Stimulated activated CD4-positive, alpha-beta T cell treated with anti-CD3 and anti-CD28 coated beads, Interleukin-4, amount 100 ng/mL, for 48 hours (primary cell): ENCODE results near the gene DNAAF1.
"Not testable (repeated sequence)": the region's sequence is repeated elsewhere in the genome, so short reads cannot be mapped to it uniquely, and the experiment has no call there.

ENCODE experiments used
- DNase-seq, 2 donors: peaks; one replicate each; pipeline ENCODE4 v3.0.0-alpha.2; 2020; ENCODE audit warnings: low read depth in 2 of 2

DNAAF1 gene

DNA sequence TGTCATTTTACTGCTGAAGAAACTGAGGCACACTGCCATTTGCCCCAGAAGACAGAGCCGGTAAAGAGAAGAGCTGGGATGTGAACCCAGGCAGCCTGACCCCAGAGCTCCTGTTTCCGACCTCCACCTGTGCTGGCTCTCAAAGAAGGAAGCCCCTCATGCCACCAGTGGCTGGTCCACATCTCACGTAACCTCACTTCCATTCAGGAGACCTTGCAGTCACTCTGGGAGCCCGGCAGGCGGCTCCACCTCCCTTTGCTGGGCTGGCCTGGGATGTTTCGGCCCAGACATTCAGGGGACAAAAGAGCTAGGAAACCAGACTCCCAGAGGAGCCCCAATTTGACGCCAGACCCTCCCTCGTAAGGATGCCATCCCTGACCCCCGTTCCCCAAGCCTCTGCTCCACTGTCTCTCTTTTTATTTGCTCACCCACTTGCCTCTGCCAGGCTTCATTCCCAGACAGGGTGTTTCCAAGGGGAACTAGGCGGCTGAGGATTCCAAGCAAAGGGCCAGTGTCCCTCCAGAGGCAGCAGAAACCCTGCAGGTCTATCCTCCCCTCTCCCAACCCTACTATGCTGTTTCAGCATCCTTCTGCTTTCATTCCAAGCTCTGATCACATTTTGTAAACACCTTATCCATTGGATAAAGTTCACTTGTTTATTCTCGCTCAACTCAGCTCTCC lies 38.9 kb downstream of the DNAAF1 start:
- DNase-seq = no peak

GRCh38 chr16:84184775-84185174 lies 39.7 kb downstream of the DNAAF1 start:
- no peak for DNase-seq

DNA sequence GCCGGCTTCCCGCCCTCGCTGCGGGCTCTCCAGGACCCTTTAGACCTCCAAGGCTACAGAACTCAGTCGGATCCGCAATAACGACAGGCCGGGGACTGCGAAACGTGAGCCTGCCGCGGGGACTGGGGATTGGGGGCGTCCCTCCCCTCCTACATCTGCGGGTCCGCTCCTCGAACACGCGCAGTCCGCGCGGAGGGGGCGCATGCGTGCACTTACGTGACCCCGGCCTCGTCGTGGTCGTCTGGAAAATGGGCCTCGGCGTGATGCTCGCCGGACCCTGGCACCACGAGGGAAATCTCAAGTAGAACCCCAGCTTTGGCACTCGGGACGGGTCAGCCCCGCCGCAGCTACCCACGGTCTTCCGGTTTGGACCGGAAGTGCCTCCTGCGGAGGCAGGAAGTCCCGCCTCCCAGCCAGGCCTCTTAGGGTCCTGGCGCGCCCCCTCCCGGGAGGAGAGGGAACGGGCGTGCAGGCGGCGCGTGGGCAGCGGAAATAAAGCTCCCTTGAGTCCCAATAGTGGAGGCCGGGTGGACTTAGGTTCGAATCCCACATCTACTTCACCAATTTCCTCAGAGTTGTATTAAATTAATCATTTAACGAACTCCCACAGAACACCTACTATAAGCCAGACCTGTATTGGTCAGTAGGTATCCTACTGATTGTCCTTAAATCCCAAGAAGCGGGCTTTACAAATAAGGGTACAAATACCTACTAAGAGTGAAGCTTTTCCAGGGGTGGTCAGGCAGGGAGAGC lies 41.8 kb downstream of the DNAAF1 start, which contains the start of gene TAF1C:
Gene TAF1C, minus strand, starts transcription at position 373 of the 753 bp plus-strand sequence. CDS start 2,069 bp downstream, outside the sequence.
- DNase-seq = peak; percentile 89 to 90

DNA sequence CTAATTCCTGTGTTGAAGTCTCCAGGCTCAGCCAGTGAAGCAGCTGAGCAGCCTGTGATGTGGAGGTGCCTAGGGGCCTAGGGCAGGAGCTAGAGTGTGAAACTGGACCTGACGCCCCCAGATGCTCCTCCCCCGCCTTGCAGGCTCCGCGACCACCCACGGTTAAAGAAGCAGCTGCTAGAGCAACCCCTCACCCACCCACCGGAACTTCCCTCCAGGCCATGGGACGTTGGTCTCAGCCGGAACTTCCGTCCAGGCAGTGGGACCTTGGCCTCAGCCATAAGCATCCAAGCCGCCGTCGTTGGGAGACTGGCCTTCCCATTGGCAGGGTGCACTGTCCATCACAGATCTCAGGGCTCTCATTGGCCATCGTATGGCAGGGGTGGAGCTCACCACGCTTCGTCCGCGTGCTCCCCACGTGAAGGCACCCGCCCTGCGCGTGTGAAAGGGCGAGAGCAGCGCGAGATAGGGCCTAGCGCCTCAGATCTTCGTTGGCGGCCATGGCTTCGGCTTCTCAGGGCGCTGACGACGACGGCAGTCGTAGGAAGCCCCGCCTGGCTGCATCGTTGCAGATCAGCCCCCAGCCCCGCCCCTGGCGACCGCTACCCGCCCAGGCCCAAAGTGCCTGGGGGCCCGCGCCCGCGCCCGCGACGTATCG lies 45.8 kb downstream of the DNAAF1 start, which contains the start of gene ADAD2:
Gene ADAD2, plus strand, starts transcription at position 427 of the 658 bp plus-strand sequence. Its CDS starts 74 bp downstream, at position 501.
- DNase-seq = no peak

DNA sequence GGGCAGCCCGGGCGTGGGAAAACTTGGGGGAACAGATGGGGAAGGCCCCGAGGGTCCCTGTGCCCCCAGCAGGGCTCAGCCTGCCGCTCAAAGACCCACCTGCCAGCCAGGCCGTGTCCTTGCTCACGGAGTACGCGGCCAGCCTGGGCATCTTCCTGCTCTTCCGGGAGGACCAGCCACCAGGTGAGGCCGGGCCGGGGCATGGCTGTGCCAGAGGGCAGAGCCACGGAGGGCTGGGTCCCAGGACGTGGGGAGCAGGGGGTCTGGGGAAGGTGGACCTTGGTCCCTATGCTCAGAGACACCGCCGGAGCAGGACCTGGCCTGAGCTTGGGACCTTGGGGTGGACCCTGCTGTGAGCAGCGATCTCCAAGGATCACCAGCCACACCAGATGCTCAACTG lies 46.4 kb downstream of the DNAAF1 start:
- DNase-seq = no peak

GRCh38 chr16:84193480-84193879 lies 48.4 kb downstream of the DNAAF1 start:
- DNase-seq = no peak

DNA sequence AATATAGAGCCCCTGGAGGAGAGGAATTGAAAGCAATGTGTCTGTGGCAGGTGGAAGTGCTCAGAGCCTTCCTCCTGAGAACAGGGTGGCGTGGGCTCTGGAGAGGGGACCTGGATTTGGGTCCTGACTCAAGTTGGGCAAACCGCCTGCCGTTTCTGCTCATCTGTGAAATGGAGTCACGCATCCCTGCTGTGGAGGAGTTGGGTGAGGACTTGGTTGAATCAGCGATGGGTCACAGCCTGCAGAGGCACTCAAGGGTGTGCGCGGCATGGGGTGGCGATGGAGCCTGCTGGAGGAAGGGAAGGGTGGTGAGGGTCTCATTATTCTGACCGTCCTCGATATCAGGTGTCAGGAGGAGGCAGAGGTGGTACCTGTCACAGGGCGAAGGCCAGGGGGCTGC lies 48.9 kb downstream of the DNAAF1 start:
- no peak for DNase-seq

DNA sequence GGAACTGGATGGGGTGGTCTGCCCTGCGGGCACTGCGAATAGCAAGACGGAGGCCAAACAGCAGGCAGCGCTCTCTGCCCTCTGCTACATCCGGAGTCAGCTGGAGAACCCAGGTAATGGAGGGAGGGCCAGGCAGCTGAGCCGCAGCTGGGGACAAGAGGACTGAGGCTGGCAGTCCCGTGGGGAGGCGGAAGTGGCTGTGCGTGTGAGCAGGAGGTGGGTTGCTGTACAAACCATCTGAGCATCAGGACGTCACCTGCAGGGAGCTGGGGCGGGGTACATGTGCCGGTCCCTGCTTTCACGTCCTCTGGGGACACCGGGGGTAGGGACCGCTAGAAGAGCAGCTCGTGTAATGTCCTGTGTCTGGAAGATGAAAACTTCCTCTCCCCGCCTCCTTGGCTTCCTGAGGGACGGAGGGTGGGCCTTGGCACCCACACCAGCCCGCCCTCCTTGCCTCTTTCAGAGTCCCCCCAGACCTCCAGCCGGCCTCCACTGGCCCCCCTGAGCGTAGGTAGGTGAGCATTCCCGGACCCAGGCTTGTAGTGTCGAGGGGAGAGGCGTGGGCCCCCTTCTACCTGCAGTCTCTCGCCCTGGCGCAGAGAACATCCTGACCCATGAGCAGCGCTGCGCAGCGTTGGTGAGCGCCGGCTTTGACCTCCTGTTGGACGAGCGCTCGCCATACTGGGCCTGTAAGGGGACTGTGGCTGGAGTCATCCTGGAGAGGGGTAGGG lies 49.5 kb downstream of the DNAAF1 start:
- DNase-seq = peak in 1 of 2 donors; percentile 25

DNA sequence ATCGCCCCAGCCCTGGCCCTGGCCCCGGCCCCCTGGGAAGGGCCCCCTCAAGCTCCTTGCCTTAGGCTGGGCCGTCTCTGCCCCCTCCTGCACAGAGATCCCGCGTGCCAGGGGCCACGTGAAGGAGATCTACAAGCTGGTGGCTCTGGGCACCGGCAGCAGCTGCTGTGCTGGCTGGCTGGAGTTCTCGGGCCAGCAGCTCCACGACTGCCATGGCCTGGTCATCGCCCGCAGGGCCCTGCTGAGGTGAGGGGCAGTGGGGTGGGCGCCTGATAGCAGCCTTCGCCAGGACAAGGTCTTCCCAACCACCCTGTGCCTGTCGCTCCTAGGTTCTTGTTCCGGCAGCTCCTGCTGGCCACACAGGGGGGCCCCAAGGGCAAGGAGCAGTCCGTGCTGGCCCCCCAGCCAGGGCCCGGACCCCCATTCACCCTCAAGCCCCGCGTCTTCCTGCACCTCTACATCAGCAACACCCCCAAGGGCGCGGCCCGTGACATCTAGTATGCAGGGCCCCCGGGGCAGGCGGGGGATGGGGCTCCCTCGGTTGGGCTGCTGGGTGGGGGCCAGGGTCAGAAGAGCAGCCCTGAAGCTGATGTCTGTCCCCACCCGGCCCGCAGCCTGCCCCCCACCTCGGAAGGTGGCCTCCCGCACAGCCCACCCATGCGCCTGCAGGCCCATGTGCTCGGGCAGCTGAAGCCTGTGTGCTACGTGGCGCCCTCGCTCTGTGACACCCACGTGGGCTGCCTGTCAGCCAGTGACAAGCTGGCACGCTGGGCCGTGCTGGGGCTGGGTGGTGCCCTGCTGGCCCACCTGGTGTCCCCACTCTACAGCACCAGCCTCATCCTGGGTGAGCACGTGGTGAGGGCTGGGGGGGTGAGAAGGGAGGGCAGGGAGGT lies 50.3 kb downstream of the DNAAF1 start:
- DNase-seq = no peak

DNA sequence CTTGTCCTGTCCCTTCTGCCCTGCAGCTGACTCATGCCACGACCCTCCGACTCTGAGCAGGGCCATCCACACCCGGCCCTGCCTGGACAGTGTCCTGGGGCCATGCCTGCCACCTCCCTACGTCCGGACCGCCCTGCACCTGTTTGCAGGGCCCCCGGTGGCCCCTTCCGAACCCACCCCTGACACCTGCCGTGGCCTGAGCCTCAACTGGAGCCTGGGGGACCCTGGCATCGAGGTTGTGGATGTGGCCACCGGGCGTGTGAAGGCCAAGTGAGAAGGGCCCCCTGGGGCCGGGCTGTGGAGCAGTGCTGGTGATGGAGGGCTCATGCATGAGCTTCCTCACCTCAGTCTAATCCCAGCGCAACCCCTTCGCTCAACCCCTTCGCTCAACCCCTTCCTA lies 51.0 kb downstream of the DNAAF1 start:
- no peak for DNase-seq

DNA sequence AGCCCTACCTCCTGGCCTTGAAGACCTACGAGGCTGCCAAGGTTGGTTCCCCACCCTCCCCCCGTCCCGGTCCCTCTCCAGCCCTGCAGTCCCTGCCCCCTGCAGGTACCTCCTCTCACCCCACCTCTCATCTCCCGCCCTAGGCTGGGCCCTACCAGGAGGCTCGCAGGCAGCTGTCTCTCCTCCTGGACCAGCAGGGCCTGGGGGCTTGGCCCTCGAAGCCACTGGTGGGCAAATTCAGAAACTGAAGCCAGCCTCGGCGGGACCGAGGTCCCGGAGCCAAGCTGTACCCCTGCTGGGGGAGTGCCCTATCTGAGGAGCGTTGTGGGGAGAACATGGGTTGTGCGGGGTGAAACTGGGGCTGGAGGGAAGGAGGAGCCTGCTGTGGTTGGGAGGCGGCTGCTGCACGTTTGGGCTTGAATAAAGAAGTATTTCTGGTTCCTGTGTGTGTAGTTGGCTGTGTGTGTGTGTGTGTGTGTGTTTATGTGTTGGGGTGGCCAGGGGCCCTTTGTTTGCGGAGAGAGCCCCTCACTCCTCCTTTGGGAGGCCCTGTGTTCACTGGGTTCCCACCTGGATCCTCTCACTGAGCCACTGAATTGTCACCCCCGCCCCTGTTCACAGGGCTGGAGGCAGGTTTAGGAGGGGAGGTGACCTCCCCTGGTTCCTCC lies 51.8 kb downstream of the DNAAF1 start:
- no peak for DNase-seq

- no peak for DNase-seq
Measured at GRCh38 chr16:84197466-84198128, 52.5 kb downstream of the DNAAF1 start.

GRCh38 chr16:84198401-84198800 lies 53.3 kb downstream of the DNAAF1 start:
- DNase-seq = no peak

DNA sequence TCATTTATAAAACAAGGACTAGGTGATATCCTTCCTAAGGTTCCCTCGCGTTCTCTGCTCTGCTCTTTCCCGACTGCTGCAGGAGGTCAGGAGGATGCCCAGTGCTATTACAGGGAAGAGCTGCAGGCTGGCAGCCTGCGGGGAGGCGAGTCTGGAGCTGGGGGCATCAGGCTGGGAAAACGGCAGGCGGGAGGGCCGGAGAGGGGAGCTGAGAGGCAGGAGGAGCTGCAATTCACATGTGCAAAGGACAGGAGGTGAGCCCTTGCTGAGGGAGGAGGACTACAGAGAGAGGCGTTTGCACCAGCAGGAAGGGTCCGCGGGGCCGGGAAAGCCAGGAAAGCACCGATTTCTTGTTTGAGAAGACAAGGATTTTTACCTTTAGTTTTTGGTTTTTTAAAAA lies 54.0 kb downstream of the DNAAF1 start:
- no peak for DNase-seq

- no peak for DNase-seq
Measured at GRCh38 chr16:84199861-84200260, 54.8 kb downstream of the DNAAF1 start.

GRCh38 chr16:84204551-84204950 lies 59.4 kb downstream of the DNAAF1 start:
- not testable (repeated sequence) for DNase-seq

- DNase-seq = not testable (repeated sequence)
Measured at GRCh38 chr16:84205123-84205522, 60.0 kb downstream of the DNAAF1 start.

GRCh38 chr16:84205976-84206691 lies 61.0 kb downstream of the DNAAF1 start:
- no peak for DNase-seq

DNA sequence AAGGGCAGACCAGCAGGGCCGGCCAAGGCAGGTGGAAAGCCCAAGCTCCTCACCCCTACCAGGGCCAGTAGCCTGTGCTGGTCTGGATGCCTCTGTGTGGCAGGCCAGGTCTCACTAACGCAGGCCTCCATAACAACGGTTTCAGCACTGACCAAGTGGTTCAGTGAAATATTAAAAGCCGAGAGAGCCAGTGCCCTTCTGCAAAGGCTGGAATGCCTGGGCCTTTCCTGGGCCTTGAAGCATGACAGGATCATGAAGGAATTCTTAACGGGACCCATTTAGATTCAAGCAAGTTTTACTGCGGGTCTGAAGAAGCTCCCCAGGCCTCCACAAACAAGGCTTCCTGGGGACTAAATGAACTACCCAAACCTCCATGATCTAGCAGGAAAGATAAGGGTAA lies 62.1 kb downstream of the DNAAF1 start:
- no peak for DNase-seq
